Naive thymus-derived CD4-positive, alpha-beta T cell (primary cell): ENCODE data around the gene HOXA3. TPM values are rescaled to one million over a fixed set of nuclear protein-coding genes. Genes with fewer than 3 reads are reported as not detected.

ENCODE experiments used
- ATAC-seq: fragments of 150-1000 bp; cut with Tn5 transposase; 2 replicates; pipeline ENCODE4 v1.10.0; 2021; ENCODE audit warnings: mild to moderate bottlenecking, moderate library complexity
- CTCF ChIA-PET: fragments of 350-600 bp; sonication (Branson Sonifier 250); formaldehyde crosslinking; loops from one replicate; lab custom pipeline; 2021; ENCODE audit warnings: antibody characterized with exemption; lab: Charles Lee
- POLR2A ChIA-PET: fragments of 350-600 bp; sonication (Branson Sonifier 250); formaldehyde crosslinking; loops from one replicate; lab custom pipeline; 2021; ENCODE audit warnings: antibody characterized with exemption, inconsistent platforms; lab: Charles Lee
- DNase-seq, 9 donors: peaks; one replicate each; pipeline versions ENCODE4 v3.0.0 to v3.0.0-alpha.2; 2020 to 2022; ENCODE audit warnings: mixed read lengths in 1 of 9
- H3K27ac ChIP-seq: one replicate; pipeline ENCODE4 v1.7.0; 2013; ENCODE audit warnings: mild to moderate bottlenecking, low read depth, low read length, moderate library complexity
- H3K27me3 ChIP-seq, 2 donors: one replicate each; pipeline ENCODE4 v1.7.0; 2013; ENCODE audit warnings: low read length in 2 of 2, mild to moderate bottlenecking in 2 of 2, moderate library complexity in 2 of 2; ENCODE audit not compliant: control insufficient read depth in 2 of 2, insufficient read depth in 2 of 2
- H3K36me3 ChIP-seq, 3 experiments: 1 replicate in 2 of 3; 2 replicates in 1 of 3; pipeline ENCODE4 v1.7.0; 2013; ENCODE audit warnings: low read length in 3 of 3, mild to moderate bottlenecking in 3 of 3, moderate library complexity in 1 of 3; ENCODE audit not compliant: insufficient read depth in 3 of 3, control insufficient read depth in 2 of 3
- H3K4me1 ChIP-seq, 2 donors: one replicate each; pipeline ENCODE4 v1.7.0; 2013; ENCODE audit warnings: low read length in 2 of 2, mild to moderate bottlenecking in 2 of 2, moderate library complexity in 1 of 2; ENCODE audit not compliant: control insufficient read depth in 2 of 2, insufficient read depth in 2 of 2
- H3K4me3 ChIP-seq: 2 replicates; pipeline ENCODE4 v1.7.0; 2013; ENCODE audit warnings: mild to moderate bottlenecking, low read length
- H3K9me3 ChIP-seq, 3 experiments: 1 replicate in 2 of 3; 2 replicates in 1 of 3; pipeline ENCODE4 v1.7.0; 2013; ENCODE audit warnings: low read length in 3 of 3; ENCODE audit not compliant: control insufficient read depth in 2 of 3
- H3K27ac Mint-ChIP-seq, 9 donors: one replicate each; pipeline ENCODE4 v1.8.0; 2020 to 2022; ENCODE audit warnings: mixed read lengths in 9 of 9, mild to moderate bottlenecking in 8 of 9, moderate library complexity in 5 of 9, inconsistent platforms in 2 of 9
- H3K27me3 Mint-ChIP-seq, 5 donors: one replicate each; pipeline ENCODE4 v1.8.0; 2021 to 2022; ENCODE audit warnings: mixed read lengths in 5 of 5, mild to moderate bottlenecking in 1 of 5
- H3K36me3 Mint-ChIP-seq, 5 donors: one replicate each; pipeline ENCODE4 v1.8.0; 2020 to 2022; ENCODE audit warnings: mixed read lengths in 5 of 5, mild to moderate bottlenecking in 3 of 5, inconsistent platforms in 1 of 5
- H3K4me1 Mint-ChIP-seq, 7 donors: one replicate each; pipeline ENCODE4 v1.8.0; 2020 to 2022; ENCODE audit warnings: mixed read lengths in 7 of 7, mild to moderate bottlenecking in 3 of 7, inconsistent platforms in 1 of 7
- H3K4me3 Mint-ChIP-seq, 10 donors: one replicate each; pipeline ENCODE4 v1.8.0; 2020 to 2022; ENCODE audit warnings: mild to moderate bottlenecking in 10 of 10, mixed read lengths in 10 of 10, moderate library complexity in 6 of 10, inconsistent platforms in 2 of 10
- H3K9me3 Mint-ChIP-seq, 11 donors: one replicate each; pipeline ENCODE4 v1.8.0; 2020 to 2022; ENCODE audit warnings: mixed read lengths in 11 of 11, mild to moderate bottlenecking in 4 of 11, inconsistent platforms in 1 of 11, moderate library complexity in 1 of 11
- intact Hi-C, 2 donors: fragments of 100-400 bp; cut with micrococcal nuclease; formaldehyde crosslinking; loops; one replicate each; pipeline ENCODE4 v1.15.1; 2023
- polyA plus RNA-seq, 2 donors: library from polyadenylated mRNA; unstranded; fragments of 300-500 nt; fragmentation: Illumina TruSeq; gene quantifications; one replicate each; pipeline ENCODE4 v1.2.3, GENCODE V29; 2021
- total RNA-seq, 6 experiments: library from RNA in 5 of 6; stranded (reverse) in 5 of 6; gene quantifications; 1 replicate in 5 of 6; 2 replicates in 1 of 6; pipeline ENCODE4 v1.2.3 and lab custom pipeline; 2021 to 2026

HOXA3 gene
- total and polyA plus RNA-seq, 7 experiments from 2014 or later: 0.12 TPM; not detected in 6

- Histone ChIP-seq H3K36me3 (no peaks in the 10 kb centered on the region), H3K9me3 (no peaks in the 10 kb centered on the region), H3K4me1 (peaks cover 37 to 49% of the 10 kb centered on the region in 2 donors), H3K27ac (no peak overlapping the region), H3K4me3 (no peak overlapping the region), H3K27me3 (peaks cover 50 to 80% of the 10 kb centered on the region in 2 donors)
- ChIA-PET POLR2A (no interaction called here), CTCF (interaction anchor here (0.6 to 1.6 kb wide), 2 partner anchors 11 to 506 kb away, joined by 4 to 8 read pairs; no protein-coding TSS in a partner anchor)
- Mint-ChIP-seq H3K27me3 (peaks cover 88 to 96% (median 92%) of the 10 kb centered on the region in 5 donors), H3K36me3 (peaks cover 0 to 4% (median 0%) of the 10 kb centered on the region in 5 donors), H3K4me3 (peak overlapping the region in 6 of 10 donors; percentile 16 to 92 (median 57)), H3K27ac (peak overlapping the region in 5 of 9 donors; percentile 1 to 75 (median 31)), H3K4me1 (peaks cover 23 to 73% (median 55%) of the 10 kb centered on the region in 7 donors), H3K9me3 (peaks cover 0 to 14% (median 0%) of the 10 kb centered on the region in 11 donors)
- no peak for ATAC-seq
- peak in 1 of 9 donors; percentile 2 for DNase-seq
- intact Hi-C loops: loop anchor here (2.0 to 10.0 kb wide), 8 partner anchors 17 to 1765 kb away; partner anchors contain the start of genes HOXA3 (in 2 of the 2), HIBADH (in 1 of the 2) and TRIL (in 1 of the 2)
Observed at GRCh38 chr7:27189997-27190748, 37.8 kb upstream of the HOXA3 start.

- intact Hi-C loops: loop anchor here (2.0 to 5.0 kb wide), 4 partner anchors 17 to 1327 kb away; partner anchors contain the start of genes HOXA3 (in 2 of the 2) and HIBADH (in 1 of the 2)
- CTCF ChIA-PET: interaction anchor here (0.6 to 1.6 kb wide), 3 partner anchors 10 to 522 kb away, joined by 3 to 8 read pairs (median 4); no protein-coding TSS in a partner anchor
- ATAC-seq (no peak), DNase-seq (peak in 1 of 9 donors; percentile 4)
- Histone ChIP-seq H3K36me3 (no peaks in the 10 kb centered on the region), H3K27ac (no peak overlapping the region), H3K27me3 (peaks cover 44 to 79% of the 10 kb centered on the region in 2 donors), H3K4me3 (peak overlapping the region; percentile 43), H3K4me1 (peaks cover 37 to 56% of the 10 kb centered on the region in 2 donors), H3K9me3 (no peaks in the 10 kb centered on the region)
- H3K36me3 Mint-ChIP-seq: peaks cover 0 to 4% (median 0%) of the 10 kb centered on the region in 5 donors
- peaks cover 88 to 96% (median 92%) of the 10 kb centered on the region in 5 donors for H3K27me3 Mint-ChIP-seq
- H3K4me1 Mint-ChIP-seq: peaks cover 29 to 80% (median 62%) of the 10 kb centered on the region in 7 donors
- peak overlapping the region in 5 of 9 donors; percentile 27 to 75 (median 38) for H3K27ac Mint-ChIP-seq
- peaks cover 0 to 15% (median 0%) of the 10 kb centered on the region in 11 donors for H3K9me3 Mint-ChIP-seq
- peak overlapping the region in 9 of 10 donors; percentile 16 to 92 (median 81) for H3K4me3 Mint-ChIP-seq
- POLR2A ChIA-PET: no interaction called here
Observed at GRCh38 chr7:27189295-27189996, 37.1 kb upstream of the HOXA3 start.

GRCh38 chr7:27188386-27189294 lies 36.3 kb upstream of the HOXA3 start:
- H3K4me1 Mint-ChIP-seq: peaks cover 28 to 82% (median 57%) of the 10 kb centered on the region in 7 donors
- peak overlapping the region; percentile 61 to 92 (median 81) for H3K4me3 Mint-ChIP-seq
- H3K9me3 Mint-ChIP-seq: peaks cover 0 to 15% (median 0%) of the 10 kb centered on the region in 11 donors
- ATAC-seq (peak; percentile 45), DNase-seq (peak in 7 of 9 donors; percentile 19 to 66 (median 61))
- Histone ChIP-seq H3K27me3 (peaks cover 41 to 79% of the 10 kb centered on the region in 2 donors), H3K4me1 (peaks cover 42 to 63% of the 10 kb centered on the region in 2 donors), H3K36me3 (no peaks in the 10 kb centered on the region), H3K4me3 (peak overlapping the region; percentile 43), H3K9me3 (no peaks in the 10 kb centered on the region), H3K27ac (no peak overlapping the region)
- POLR2A ChIA-PET: interaction anchor here (0.9 to 1.0 kb wide), 3 partner anchors 20 to 585 kb away, joined by 3 read pairs; partner anchors contain the start of gene HOXA7
- intact Hi-C loops: loop anchor here (2.0 to 5.0 kb wide), 4 partner anchors 16 to 1326 kb away; partner anchors contain the start of genes HOXA3 (in 2 of the 2) and HIBADH (in 1 of the 2)
- CTCF ChIA-PET: interaction anchor here (0.6 to 1.6 kb wide), 4 partner anchors 9 to 825 kb away, joined by 3 to 8 read pairs (median 3); no protein-coding TSS in a partner anchor
- peaks cover 0 to 4% (median 0%) of the 10 kb centered on the region in 5 donors for H3K36me3 Mint-ChIP-seq
- peak overlapping the region; percentile 19 to 88 (median 68) for H3K27ac Mint-ChIP-seq
- H3K27me3 Mint-ChIP-seq: peaks cover 83 to 94% (median 88%) of the 10 kb centered on the region in 5 donors

- Mint-ChIP-seq H3K4me3 (peak overlapping the region; percentile 51 to 92 (median 81)), H3K36me3 (peaks cover 0 to 4% (median 0%) of the 10 kb centered on the region in 5 donors), H3K9me3 (peaks cover 0 to 15% (median 0%) of the 10 kb centered on the region in 11 donors), H3K27me3 (peaks cover 83 to 96% (median 90%) of the 10 kb centered on the region in 5 donors), H3K27ac (peak overlapping the region in 5 of 9 donors; percentile 25 to 76 (median 54)), H3K4me1 (peaks cover 27 to 75% (median 52%) of the 10 kb centered on the region in 7 donors)
- intact Hi-C loops: loop anchor here (2.0 to 5.0 kb wide), 4 partner anchors 15 to 1325 kb away; partner anchors contain the start of genes HOXA3 (in 2 of the 2) and HIBADH (in 1 of the 2)
- Histone ChIP-seq H3K4me1 (peaks cover 40 to 59% of the 10 kb centered on the region in 2 donors), H3K36me3 (no peaks in the 10 kb centered on the region), H3K27me3 (peaks cover 42 to 79% of the 10 kb centered on the region in 2 donors), H3K4me3 (peak overlapping the region; percentile 43), H3K9me3 (no peaks in the 10 kb centered on the region), H3K27ac (no peak overlapping the region)
- ChIA-PET POLR2A (interaction anchor here (0.9 to 1.9 kb wide), 4 partner anchors 19 to 586 kb away, joined by 3 to 4 read pairs (median 3); partner anchors contain the start of gene HOXA7), CTCF (interaction anchor here (0.6 to 1.7 kb wide), 5 partner anchors 9 to 826 kb away, joined by 3 to 8 read pairs (median 3); no protein-coding TSS in a partner anchor)
- ATAC-seq: no peak
- peak in 2 of 9 donors; percentile 11 to 19 for DNase-seq
Observed at GRCh38 chr7:27187475-27188385, 35.3 kb upstream of the HOXA3 start.
